SK-N-SH treated with all-trans-retinoic acid at 6 μM for 48 hours (cell line): ENCODE data around the gene PDZD2.

Source experiments
- ATAC-seq: fragments of 200-7000 bp; cut with Tn5 transposase; 3 replicates; pipeline ENCODE4 v1.9.1; 2020; ENCODE audit warnings: mild to moderate bottlenecking, moderate library complexity
- ARNTL ChIP-seq: fragments of 450-650 bp; formaldehyde crosslinking; IDR thresholded peaks from 2 replicates; pipeline ENCODE4 v1.5.0; 2020; ENCODE audit warnings: low read depth, mild to moderate bottlenecking, moderate library complexity, borderline replicate concordance
- BACH2 ChIP-seq: fragments of 250-450 bp; sonication (Bioruptor Pico); IDR thresholded peaks from 2 replicates; pipeline ENCODE4 v1.9.0; 2021; ENCODE audit warnings: mild to moderate bottlenecking, borderline replicate concordance
- CSDC2 ChIP-seq: fragments of 250-450 bp; sonication (Bioruptor Pico); IDR thresholded peaks from 2 replicates; pipeline ENCODE4 v1.5.0; 2020; ENCODE audit warnings: mild to moderate bottlenecking, moderate library complexity
- ESRRG ChIP-seq: fragments of 250-450 bp; sonication (Bioruptor Pico); IDR thresholded peaks from 2 replicates; pipeline ENCODE4 v1.6.1; 2021; ENCODE audit warnings: mild to moderate bottlenecking
- ISL1 ChIP-seq: fragments of 250-450 bp; sonication (Bioruptor Pico); IDR thresholded peaks from 2 replicates; pipeline ENCODE4 v2.1.2; 2022; ENCODE audit warnings: mild to moderate bottlenecking, moderate library complexity
- OSR1 ChIP-seq: fragments of 250-450 bp; sonication (Bioruptor Pico); IDR thresholded peaks from 2 replicates; pipeline ENCODE4 v1.8.0; 2022; ENCODE audit warnings: moderate library complexity, mild to moderate bottlenecking, inconsistent platforms
- PPARA ChIP-seq: fragments of 250-450 bp; sonication (Bioruptor Pico); IDR thresholded peaks from 2 replicates; pipeline ENCODE4 v1.5.0; 2020; ENCODE audit warnings: mild to moderate bottlenecking, borderline replicate concordance
- RARB ChIP-seq: fragments of 250-450 bp; sonication (Bioruptor Pico); IDR thresholded peaks from 2 replicates; pipeline ENCODE4 v1.8.0; 2021; ENCODE audit warnings: mild to moderate bottlenecking, moderate library complexity
- SNAI2 ChIP-seq: fragments of 250-450 bp; sonication (Bioruptor Pico); IDR thresholded peaks from 2 replicates; pipeline ENCODE4 v1.5.0; 2020; ENCODE audit warnings: mild to moderate bottlenecking, moderate library complexity
- TCF4 ChIP-seq: fragments of 250-450 bp; sonication (Bioruptor Pico); IDR thresholded peaks from 2 replicates; pipeline ENCODE4 v1.8.0; 2021; ENCODE audit warnings: mild to moderate bottlenecking, moderate library complexity, borderline replicate concordance
- TOX ChIP-seq: fragments of 250-450 bp; sonication (Bioruptor Pico); IDR thresholded peaks from 2 replicates; pipeline ENCODE4 v1.8.0; 2021; ENCODE audit warnings: mild to moderate bottlenecking, moderate library complexity, borderline replicate concordance
- ZC3H10 ChIP-seq: fragments of 250-450 bp; sonication (Bioruptor Pico); IDR thresholded peaks from 2 replicates; pipeline ENCODE4 v1.5.1; 2021; ENCODE audit warnings: mild to moderate bottlenecking, moderate library complexity
- ZFP3 ChIP-seq: fragments of 250-450 bp; sonication (Bioruptor Pico); IDR thresholded peaks from 2 replicates; pipeline ENCODE4 v1.5.0; 2020; ENCODE audit warnings: mild to moderate bottlenecking, moderate library complexity
- ZNF565 ChIP-seq: fragments of 450-650 bp; formaldehyde crosslinking; conservative IDR thresholded peaks from 2 replicates; pipeline ENCODE4 v1.5.0; 2020; ENCODE audit warnings: low read depth, mild to moderate bottlenecking, moderate library complexity
- ZNF70 ChIP-seq: fragments of 450-650 bp; formaldehyde crosslinking; IDR thresholded peaks from 2 replicates; pipeline ENCODE4 v1.5.0; 2020; ENCODE audit warnings: mild to moderate bottlenecking, moderate library complexity
- ZNF8 ChIP-seq: fragments of 450-650 bp; formaldehyde crosslinking; IDR thresholded peaks from 2 replicates; pipeline ENCODE4 v1.5.0; 2020; ENCODE audit warnings: mild to moderate bottlenecking, moderate library complexity
- TF ChIP-seq, protein P1 (sequence below): fragments of 250-450 bp; sonication (Bioruptor Pico); IDR thresholded peaks from 2 replicates; pipeline ENCODE4 v1.8.0; 2021; ENCODE audit warnings: low read depth, mild to moderate bottlenecking, moderate library complexity, borderline replicate concordance
- TF ChIP-seq, protein P2 (sequence below): fragments of 250-450 bp; sonication (Bioruptor Pico); IDR thresholded peaks from 2 replicates; pipeline ENCODE4 v1.8.0; 2020; ENCODE audit warnings: mild to moderate bottlenecking, moderate library complexity, borderline replicate concordance
- TF ChIP-seq, protein P3 (sequence below): fragments of 250-450 bp; sonication (Bioruptor Pico); IDR thresholded peaks from 2 replicates; pipeline ENCODE4 v1.5.0; 2020; ENCODE audit warnings: mild to moderate bottlenecking, moderate library complexity
- TF ChIP-seq, protein P4 (sequence below): fragments of 250-450 bp; sonication (Bioruptor Pico); IDR thresholded peaks from 2 replicates; pipeline ENCODE4 v1.5.1; 2020; ENCODE audit warnings: low read depth, mild to moderate bottlenecking, moderate library complexity
- TF ChIP-seq, protein P5 (sequence below): fragments of 250-450 bp; sonication (Bioruptor Pico); IDR thresholded peaks from 2 replicates; pipeline ENCODE4 v1.5.1; 2021; ENCODE audit warnings: mild to moderate bottlenecking, moderate library complexity

The PDZD2 gene

DNA sequence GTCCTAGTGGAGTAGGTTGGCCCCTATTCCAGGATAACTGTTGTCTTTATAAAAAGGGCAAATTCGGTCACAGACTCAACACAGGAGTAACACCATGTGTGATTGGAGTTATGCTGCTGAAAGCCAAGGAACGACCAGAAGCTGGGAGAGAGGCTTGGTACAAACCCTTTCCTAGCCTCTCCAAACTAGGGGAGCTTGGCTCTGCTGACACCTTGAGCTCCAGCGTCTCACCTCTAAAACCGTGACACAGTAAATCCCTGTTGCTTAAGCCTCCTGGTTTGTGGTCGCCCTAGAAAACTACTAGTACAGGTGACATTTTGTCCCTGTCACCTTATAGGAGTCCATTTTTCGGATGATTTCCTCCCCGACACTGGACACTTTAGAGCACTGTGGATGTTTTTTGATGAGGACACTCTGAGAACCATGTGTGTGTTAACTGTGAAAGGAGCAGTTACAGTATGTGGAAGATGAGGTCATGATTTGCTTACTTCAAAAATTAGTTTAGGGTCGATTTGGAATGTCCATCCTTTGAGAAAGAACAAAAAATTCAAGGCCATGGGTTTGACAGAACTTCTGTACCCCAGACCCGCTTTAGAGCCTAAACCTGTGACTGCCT, 167.0 kb downstream of the PDZD2 start:
- no peak for ATAC-seq
- no peak for TF ChIP-seq TOX (CRISPR knock-in tag)
- no peak for TF ChIP-seq SNAI2 (CRISPR knock-in tag)
- TF ChIP-seq ESRRG (CRISPR knock-in tag): no peak
- TF ChIP-seq ZFP3 (CRISPR knock-in tag): no peak
- TF ChIP-seq ZNF8: no peak
- no peak for TF ChIP-seq BACH2 (CRISPR knock-in tag)
- no peak for TF ChIP-seq ISL1 (CRISPR knock-in tag)
- no peak for TF ChIP-seq OSR1 (CRISPR knock-in tag)
- TF ChIP-seq TCF4: no peak
- TF ChIP-seq ZNF70: no peak
- TF ChIP-seq, protein P1, sequence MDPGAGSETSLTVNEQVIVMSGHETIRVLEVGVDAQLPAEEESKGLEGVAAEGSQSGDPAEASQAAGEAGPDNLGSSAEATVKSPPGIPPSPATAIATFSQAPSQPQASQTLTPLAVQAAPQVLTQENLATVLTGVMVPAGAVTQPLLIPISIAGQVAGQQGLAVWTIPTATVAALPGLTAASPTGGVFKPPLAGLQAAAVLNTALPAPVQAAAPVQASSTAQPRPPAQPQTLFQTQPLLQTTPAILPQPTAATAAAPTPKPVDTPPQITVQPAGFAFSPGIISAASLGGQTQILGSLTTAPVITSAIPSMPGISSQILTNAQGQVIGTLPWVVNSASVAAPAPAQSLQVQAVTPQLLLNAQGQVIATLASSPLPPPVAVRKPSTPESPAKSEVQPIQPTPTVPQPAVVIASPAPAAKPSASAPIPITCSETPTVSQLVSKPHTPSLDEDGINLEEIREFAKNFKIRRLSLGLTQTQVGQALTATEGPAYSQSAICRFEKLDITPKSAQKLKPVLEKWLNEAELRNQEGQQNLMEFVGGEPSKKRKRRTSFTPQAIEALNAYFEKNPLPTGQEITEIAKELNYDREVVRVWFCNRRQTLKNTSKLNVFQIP (CRISPR knock-in tag): no peak
- TF ChIP-seq PPARA: no peak
- no peak for TF ChIP-seq ZC3H10 (CRISPR knock-in tag)
- TF ChIP-seq CSDC2 (CRISPR knock-in tag): no peak
- TF ChIP-seq, protein P2, sequence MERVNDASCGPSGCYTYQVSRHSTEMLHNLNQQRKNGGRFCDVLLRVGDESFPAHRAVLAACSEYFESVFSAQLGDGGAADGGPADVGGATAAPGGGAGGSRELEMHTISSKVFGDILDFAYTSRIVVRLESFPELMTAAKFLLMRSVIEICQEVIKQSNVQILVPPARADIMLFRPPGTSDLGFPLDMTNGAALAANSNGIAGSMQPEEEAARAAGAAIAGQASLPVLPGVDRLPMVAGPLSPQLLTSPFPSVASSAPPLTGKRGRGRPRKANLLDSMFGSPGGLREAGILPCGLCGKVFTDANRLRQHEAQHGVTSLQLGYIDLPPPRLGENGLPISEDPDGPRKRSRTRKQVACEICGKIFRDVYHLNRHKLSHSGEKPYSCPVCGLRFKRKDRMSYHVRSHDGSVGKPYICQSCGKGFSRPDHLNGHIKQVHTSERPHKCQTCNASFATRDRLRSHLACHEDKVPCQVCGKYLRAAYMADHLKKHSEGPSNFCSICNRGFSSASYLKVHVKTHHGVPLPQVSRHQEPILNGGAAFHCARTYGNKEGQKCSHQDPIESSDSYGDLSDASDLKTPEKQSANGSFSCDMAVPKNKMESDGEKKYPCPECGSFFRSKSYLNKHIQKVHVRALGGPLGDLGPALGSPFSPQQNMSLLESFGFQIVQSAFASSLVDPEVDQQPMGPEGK (CRISPR knock-in tag): no peak

DNA sequence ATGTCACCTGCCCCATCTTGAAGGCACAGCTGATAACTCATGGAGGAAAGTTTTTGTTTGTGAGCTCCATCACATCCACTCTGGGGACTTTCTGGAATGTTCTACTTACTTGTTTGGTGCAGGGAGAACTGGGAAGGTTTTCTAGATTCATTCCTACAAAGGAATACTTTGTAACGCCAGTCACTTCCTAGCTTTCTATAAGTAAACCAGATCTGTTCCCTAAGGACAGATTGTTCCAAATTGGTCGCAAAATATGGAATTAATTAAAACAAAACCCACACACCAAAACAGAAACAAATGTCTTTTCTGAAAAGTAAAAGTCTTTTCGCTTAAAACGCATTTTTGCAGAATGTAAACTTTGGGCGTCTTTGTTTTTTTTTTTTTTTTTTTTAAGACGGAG, 167.6 kb downstream of the PDZD2 start:
- TF ChIP-seq CSDC2 (CRISPR knock-in tag) (no peak), SNAI2 (CRISPR knock-in tag) (no peak), ESRRG (CRISPR knock-in tag) (no peak), OSR1 (CRISPR knock-in tag) (no peak), TOX (CRISPR knock-in tag) (no peak), TCF4 (no peak), PPARA (no peak), ARNTL (CRISPR knock-in tag) (no peak)
- TF ChIP-seq, protein P3, sequence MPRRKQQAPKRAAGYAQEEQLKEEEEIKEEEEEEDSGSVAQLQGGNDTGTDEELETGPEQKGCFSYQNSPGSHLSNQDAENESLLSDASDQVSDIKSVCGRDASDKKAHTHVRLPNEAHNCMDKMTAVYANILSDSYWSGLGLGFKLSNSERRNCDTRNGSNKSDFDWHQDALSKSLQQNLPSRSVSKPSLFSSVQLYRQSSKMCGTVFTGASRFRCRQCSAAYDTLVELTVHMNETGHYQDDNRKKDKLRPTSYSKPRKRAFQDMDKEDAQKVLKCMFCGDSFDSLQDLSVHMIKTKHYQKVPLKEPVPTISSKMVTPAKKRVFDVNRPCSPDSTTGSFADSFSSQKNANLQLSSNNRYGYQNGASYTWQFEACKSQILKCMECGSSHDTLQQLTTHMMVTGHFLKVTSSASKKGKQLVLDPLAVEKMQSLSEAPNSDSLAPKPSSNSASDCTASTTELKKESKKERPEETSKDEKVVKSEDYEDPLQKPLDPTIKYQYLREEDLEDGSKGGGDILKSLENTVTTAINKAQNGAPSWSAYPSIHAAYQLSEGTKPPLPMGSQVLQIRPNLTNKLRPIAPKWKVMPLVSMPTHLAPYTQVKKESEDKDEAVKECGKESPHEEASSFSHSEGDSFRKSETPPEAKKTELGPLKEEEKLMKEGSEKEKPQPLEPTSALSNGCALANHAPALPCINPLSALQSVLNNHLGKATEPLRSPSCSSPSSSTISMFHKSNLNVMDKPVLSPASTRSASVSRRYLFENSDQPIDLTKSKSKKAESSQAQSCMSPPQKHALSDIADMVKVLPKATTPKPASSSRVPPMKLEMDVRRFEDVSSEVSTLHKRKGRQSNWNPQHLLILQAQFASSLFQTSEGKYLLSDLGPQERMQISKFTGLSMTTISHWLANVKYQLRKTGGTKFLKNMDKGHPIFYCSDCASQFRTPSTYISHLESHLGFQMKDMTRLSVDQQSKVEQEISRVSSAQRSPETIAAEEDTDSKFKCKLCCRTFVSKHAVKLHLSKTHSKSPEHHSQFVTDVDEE (CRISPR knock-in tag): no peak
- TF ChIP-seq, protein P2 (CRISPR knock-in tag): no peak
- TF ChIP-seq, protein P1 (CRISPR knock-in tag): no peak
- ATAC-seq: no peak

DNA sequence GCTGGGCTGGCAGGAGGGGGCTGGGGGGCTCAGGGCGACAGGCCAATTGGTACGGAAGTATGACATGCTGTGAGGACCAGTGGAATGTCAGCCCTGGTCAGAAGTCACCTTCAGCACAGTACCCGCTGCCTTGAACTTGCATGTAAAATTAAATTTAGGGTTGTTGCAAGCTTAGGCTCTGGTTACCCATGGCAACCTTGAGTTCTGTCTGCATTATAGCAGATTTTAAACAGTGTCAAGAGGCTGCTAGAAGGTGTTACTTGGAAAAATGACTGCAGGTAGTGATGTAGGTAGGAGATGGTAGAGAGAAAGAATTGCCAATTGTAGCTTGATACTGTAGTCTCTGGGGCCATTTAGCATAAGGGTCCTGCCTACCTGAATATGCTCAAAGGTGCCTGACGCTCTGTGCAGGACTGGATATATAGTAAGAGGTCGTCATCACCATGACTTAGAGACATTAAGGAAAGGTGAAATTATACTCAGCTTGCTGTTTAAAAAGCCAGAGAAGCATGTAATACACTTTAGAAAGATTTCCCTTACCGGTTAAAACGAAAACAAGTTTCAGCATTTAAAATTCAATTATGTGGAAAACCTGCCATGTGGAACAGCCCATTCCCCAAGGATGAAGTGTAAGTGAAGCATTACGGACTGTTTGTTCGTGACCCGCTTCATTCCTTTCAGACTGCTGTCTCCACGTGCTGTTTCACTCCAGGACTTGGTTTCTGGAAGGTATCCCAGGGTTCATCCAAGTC, 169.0 kb downstream of the PDZD2 start:
- no peak for ATAC-seq
- TF ChIP-seq ESRRG (CRISPR knock-in tag): no peak
- no peak for TF ChIP-seq CSDC2 (CRISPR knock-in tag)
- no peak for TF ChIP-seq TOX (CRISPR knock-in tag)
- TF ChIP-seq, protein P4, sequence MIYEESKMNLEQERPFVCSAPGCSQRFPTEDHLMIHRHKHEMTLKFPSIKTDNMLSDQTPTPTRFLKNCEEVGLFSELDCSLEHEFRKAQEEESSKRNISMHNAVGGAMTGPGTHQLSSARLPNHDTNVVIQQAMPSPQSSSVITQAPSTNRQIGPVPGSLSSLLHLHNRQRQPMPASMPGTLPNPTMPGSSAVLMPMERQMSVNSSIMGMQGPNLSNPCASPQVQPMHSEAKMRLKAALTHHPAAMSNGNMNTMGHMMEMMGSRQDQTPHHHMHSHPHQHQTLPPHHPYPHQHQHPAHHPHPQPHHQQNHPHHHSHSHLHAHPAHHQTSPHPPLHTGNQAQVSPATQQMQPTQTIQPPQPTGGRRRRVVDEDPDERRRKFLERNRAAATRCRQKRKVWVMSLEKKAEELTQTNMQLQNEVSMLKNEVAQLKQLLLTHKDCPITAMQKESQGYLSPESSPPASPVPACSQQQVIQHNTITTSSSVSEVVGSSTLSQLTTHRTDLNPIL (CRISPR knock-in tag): no peak
- TF ChIP-seq ZFP3 (CRISPR knock-in tag): no peak
- no peak for TF ChIP-seq OSR1 (CRISPR knock-in tag)
- TF ChIP-seq, protein P1 (CRISPR knock-in tag): no peak
- TF ChIP-seq ISL1 (CRISPR knock-in tag): no peak
- TF ChIP-seq, protein P5, sequence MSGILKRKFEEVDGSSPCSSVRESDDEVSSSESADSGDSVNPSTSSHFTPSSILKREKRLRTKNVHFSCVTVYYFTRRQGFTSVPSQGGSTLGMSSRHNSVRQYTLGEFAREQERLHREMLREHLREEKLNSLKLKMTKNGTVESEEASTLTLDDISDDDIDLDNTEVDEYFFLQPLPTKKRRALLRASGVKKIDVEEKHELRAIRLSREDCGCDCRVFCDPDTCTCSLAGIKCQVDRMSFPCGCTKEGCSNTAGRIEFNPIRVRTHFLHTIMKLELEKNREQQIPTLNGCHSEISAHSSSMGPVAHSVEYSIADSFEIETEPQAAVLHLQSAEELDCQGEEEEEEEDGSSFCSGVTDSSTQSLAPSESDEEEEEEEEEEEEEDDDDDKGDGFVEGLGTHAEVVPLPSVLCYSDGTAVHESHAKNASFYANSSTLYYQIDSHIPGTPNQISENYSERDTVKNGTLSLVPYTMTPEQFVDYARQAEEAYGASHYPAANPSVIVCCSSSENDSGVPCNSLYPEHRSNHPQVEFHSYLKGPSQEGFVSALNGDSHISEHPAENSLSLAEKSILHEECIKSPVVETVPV (CRISPR knock-in tag): no peak
- TF ChIP-seq ZNF565 (CRISPR knock-in tag): no peak
- TF ChIP-seq RARB: no peak
